Brain microvascular endothelial cell (primary cell): ENCODE results near the gene CAMK2N2.
"Not testable (repeated sequence)": the region's sequence is repeated elsewhere in the genome, so short reads cannot be mapped to it uniquely, and the experiment has no call there.

Source experiments
- DNase-seq: peaks from one replicate; pipeline ENCODE4 v3.0.0-alpha.2; 2020
- H3K27ac ChIP-seq: fragments of 250-450 bp; sonication (Bioruptor Pico); 2 replicates; pipeline ENCODE4 v1.5.1; 2020; ENCODE audit warnings: mild to moderate bottlenecking, moderate library complexity
- H3K27me3 ChIP-seq: fragments of 250-450 bp; sonication (Bioruptor Pico); replicated peaks from 2 replicates; pipeline ENCODE4 v1.5.1; 2020; ENCODE audit warnings: mild to moderate bottlenecking
- H3K36me3 ChIP-seq: fragments of 250-450 bp; sonication (Bioruptor Pico); replicated peaks from 2 replicates; pipeline ENCODE4 v1.5.1; 2020; ENCODE audit warnings: mild to moderate bottlenecking
- H3K4me3 ChIP-seq: 2 replicates; pipeline ENCODE4 v1.5.1; 2011; ENCODE audit warnings: low read depth, mild to moderate bottlenecking, control low read depth, low read length, moderate library complexity
- CTCF ChIP-seq: IDR thresholded peaks from 2 replicates; pipeline ENCODE4 v1.5.1; 2011; ENCODE audit warnings: low read depth, mild to moderate bottlenecking, moderate library complexity, low read length, control low read depth, inconsistent platforms; ENCODE audit errors: missing control alignments
- in situ Hi-C: cut with HindIII; loops from 2 replicates; pipeline ENCODE4 v1.10.0; 2017; ENCODE audit warnings: low sequenced_read_pairs, low pct_ligation_motif_present

CAMK2N2 gene

DNA sequence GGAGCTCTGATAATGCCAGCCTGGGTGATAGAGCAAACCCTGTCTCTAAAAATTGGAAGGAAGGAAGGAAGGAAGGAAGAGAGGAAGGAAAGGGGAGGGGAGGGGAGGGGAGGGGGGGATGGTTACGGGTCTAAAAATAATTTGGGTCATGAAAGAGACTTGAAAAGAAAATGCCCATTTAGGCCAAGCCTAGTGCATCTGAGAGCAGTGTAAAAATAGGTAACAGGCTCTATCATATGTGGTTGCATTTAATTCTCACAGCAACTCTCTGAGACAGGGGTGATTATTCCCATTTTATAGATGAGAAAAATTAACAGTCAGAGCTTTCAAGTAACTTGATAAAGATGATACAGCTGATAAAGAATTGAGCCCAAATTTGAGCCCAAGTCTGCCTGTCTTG, 10.9 kb upstream of the CAMK2N2 start:
- Histone ChIP-seq H3K36me3 (no peaks in the 10 kb centered on the region), H3K4me3 (no peak overlapping the region), H3K27ac (no peak overlapping the region), H3K27me3 (peaks cover 20% of the 10 kb centered on the region)
- DNase-seq, result no peak
- TF ChIP-seq CTCF, result no peak
- in situ Hi-C loops, result no loop called here

DNA sequence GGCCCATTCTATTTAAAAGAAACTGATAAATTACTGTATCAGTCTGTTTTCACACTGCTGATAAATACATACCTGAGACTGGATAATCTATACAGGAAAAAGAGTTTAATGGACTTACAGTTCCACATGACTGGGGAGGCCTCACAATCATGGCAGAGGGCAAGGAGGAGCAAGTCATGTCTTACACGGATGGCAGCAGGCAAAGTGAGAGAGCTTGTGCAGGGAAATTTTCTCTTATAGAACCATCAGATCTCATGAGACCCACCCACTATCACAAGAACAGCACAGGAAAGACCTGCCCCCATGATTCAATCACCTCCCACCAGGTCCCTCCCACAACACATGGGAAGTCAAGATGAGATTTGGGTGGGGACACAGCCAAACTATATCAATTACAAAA, 5.9 kb upstream of the CAMK2N2 start:
- H3K27me3 ChIP-seq, in situ Hi-C loops, H3K36me3 ChIP-seq, H3K4me3 ChIP-seq, DNase-seq, H3K27ac ChIP-seq: not testable (repeated sequence)

GRCh38 chr3:184262764-184263179, 1.4 kb upstream of the CAMK2N2 start:
- TF ChIP-seq CTCF, result no peak
- peak overlapping the region; percentile 5 for H3K4me3 ChIP-seq
- no peak overlapping the region for H3K27ac ChIP-seq
- DNase-seq, result no peak
- in situ Hi-C loops, result no loop called here
- H3K36me3 ChIP-seq, result no peaks in the 10 kb centered on the region
- peaks cover 1% of the 10 kb centered on the region for H3K27me3 ChIP-seq

DNA sequence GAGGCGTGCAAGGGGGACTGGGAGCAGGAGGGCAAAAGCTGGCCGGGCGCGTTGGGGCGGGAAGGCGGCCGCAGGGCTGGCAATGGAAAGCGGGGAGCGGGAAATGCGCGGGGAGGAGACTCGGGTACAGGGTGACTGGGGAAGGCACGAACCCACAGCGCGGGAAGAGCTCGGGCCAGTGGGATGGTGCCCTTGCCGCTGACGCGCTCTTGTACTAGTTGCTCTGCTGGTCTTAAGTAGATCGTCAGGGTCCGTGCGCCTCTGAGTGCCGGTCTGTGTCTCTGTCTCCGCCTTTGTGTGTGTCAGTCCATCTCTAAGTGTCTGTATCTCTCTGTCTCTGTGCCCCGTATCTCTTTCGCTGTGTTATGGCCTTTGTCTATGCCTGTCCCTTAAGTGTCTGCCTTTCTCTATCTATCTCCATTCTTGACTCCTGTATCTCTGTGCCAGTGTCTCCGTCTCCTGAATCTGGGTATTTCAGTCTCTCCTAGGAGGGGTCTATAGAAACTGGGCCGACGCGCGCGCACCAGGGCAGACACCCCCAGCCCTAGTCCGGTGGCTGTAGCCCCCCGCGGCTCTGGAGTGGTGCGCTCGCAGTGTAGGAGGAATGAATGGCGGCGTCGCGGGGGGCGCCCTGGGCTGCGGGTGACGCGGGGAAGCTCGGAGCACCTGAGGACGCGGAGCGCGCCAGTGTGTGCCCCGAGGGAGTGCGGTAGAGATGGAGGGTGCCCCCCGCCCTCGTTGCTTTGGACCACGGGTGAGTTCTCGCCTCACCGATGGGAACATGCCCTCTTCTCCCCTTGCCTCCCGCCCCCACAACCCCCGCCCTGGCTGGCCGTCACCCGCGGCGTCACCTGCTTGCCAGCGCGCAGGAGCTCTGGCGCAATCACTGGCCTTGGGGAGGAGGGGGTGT, 756 bp upstream of the CAMK2N2 start:
- H3K4me3 ChIP-seq, result peak overlapping the region; percentile 59
- in situ Hi-C loops, result no loop called here
- no peaks in the 10 kb centered on the region for H3K36me3 ChIP-seq
- no peak overlapping the region for H3K27ac ChIP-seq
- no peak for TF ChIP-seq CTCF
- H3K27me3 ChIP-seq, result peaks cover 1% of the 10 kb centered on the region
- peak; percentile 25 for DNase-seq

GRCh38 chr3:184260724-184261269, 556 bp downstream of the CAMK2N2 start:
- Histone ChIP-seq H3K4me3 (peak overlapping the region; percentile 59), H3K36me3 (no peaks in the 10 kb centered on the region), H3K27me3 (peaks cover 1% of the 10 kb centered on the region), H3K27ac (no peak overlapping the region)
- in situ Hi-C loops, result no loop called here
- DNase-seq, result no peak
- no peak for TF ChIP-seq CTCF

DNA sequence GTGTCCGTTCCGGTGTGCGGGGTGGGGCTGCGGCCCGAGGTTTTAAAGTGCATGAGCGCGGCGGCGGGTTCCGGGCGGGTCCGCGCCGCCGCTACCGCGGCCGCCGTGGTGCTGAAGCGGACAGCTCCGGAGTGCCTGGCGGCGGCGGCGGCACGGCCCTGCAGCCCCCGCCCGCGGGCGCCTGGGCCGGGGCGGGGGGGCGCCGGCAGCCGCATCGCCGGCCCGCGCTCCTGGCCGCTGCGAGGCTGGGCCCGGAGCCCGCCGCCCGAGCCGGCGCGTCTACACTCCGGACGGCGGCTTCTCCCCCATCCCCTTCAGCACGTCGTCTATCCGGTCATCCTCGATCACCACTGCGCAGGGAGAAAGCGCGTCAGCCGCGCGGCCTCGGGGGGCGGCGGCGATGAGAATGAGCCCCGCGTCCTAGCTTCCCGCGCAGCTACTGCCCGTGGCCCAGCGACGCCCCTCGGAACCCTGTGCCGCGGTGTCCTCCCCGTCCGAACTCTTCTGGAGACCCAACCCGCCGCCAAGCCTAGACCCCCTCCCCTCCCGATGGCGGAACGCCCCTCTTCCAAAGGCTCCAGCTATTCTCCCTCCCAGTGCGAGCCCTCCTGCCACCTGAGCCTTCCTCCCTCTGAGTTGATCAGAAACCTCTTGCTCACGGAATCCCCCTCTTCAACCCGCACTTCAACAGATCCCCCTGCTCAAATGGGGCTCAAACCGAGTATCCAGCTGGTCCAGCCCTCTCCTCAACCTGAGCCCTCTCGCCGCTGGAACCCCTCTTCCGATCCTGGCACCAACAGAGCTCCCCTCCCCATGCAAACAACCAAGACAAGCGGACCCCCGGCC, 1.3 kb downstream of the CAMK2N2 start:
- peak; percentile 20 for DNase-seq
- Histone ChIP-seq H3K27me3 (peaks cover 1% of the 10 kb centered on the region), H3K27ac (no peak overlapping the region), H3K36me3 (no peaks in the 10 kb centered on the region), H3K4me3 (peak overlapping the region; percentile 59)
- TF ChIP-seq CTCF, result no peak
- in situ Hi-C loops, result no loop called here
